GM19193 (cell line): ENCODE measurements around the gene LZTS2.

Source experiments
- POLR2A ChIP-seq: IDR thresholded peaks from 4 replicates; pipeline ENCODE4 v1.6.1; 2011; ENCODE audit not compliant: insufficient read depth, insufficient read length; ENCODE audit errors: extremely low read depth

LZTS2 gene

GRCh38 chr10:101003639-101004206, 4.1 kb downstream of the LZTS2 start:
- TF ChIP-seq POLR2A = no peak

GRCh38 chr10:101005361-101005760, 5.8 kb downstream of the LZTS2 start:
- no peak for TF ChIP-seq POLR2A

GRCh38 chr10:101005869-101006567, 6.4 kb downstream of the LZTS2 start:
- TF ChIP-seq POLR2A = no peak

GRCh38 chr10:101006593-101007098, 7.0 kb downstream of the LZTS2 start:
- no peak for TF ChIP-seq POLR2A

- TF ChIP-seq POLR2A = no peak
Measured at GRCh38 chr10:101007099-101007711, 7.6 kb downstream of the LZTS2 start.

- no peak for TF ChIP-seq POLR2A
Measured at GRCh38 chr10:101007915-101008822, 8.6 kb downstream of the LZTS2 start.

- TF ChIP-seq POLR2A = no peak
Measured at GRCh38 chr10:101008823-101009423, 9.3 kb downstream of the LZTS2 start.

GRCh38 chr10:101010329-101010728, 10.7 kb downstream of the LZTS2 start:
- TF ChIP-seq POLR2A = no peak

- TF ChIP-seq POLR2A = no peak
Measured at GRCh38 chr10:101011517-101012423, 12.2 kb downstream of the LZTS2 start.

- no peak for TF ChIP-seq POLR2A
Measured at GRCh38 chr10:101012525-101013364, 13.1 kb downstream of the LZTS2 start.

GRCh38 chr10:101013365-101013825, 13.8 kb downstream of the LZTS2 start:
- no peak for TF ChIP-seq POLR2A

- no peak for TF ChIP-seq POLR2A
Measured at GRCh38 chr10:101014230-101014884, 14.7 kb downstream of the LZTS2 start.
